ENCODE data around the gene BLTP2.

The BLTP2 gene

DNA sequence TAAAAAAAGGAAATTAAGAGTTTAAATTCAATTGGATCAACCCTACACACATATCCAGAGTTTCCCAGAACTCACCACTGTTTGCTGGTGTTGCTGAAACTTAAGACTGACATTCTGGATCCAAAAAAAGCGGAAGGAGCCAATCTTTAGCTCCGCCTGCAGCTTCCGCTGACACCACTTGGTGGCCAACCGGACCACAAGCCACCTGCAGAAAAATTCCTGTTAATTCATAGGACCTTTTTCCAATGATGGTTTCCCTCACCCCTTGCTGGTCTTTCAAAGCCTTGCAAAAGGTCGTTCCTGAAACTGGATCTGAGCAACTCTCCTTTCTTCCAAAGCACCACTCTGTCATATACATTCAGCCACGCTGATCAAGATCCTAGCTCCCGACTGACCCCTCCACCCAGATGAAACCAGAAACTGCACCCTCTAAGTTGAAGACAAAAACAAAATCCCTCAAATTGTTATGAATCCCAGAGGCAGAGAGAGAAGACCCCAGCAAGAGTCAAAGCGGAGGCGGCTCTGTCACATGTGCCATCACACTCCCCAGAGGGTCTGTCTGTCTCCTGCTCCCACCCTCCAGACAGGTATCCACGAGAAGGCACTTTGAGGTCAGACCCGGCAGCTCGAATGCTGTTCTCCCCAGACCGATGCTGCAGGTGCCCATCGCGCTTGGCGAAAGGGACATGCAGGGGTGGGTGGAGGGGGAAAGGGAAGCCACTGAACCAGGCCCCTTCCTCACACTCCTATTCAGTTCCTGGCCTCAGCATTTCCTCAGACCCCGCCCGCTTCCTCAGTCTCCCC, 773 bp downstream of the BLTP2 start (continued):
- TF ChIP-seq, protein P1, sequence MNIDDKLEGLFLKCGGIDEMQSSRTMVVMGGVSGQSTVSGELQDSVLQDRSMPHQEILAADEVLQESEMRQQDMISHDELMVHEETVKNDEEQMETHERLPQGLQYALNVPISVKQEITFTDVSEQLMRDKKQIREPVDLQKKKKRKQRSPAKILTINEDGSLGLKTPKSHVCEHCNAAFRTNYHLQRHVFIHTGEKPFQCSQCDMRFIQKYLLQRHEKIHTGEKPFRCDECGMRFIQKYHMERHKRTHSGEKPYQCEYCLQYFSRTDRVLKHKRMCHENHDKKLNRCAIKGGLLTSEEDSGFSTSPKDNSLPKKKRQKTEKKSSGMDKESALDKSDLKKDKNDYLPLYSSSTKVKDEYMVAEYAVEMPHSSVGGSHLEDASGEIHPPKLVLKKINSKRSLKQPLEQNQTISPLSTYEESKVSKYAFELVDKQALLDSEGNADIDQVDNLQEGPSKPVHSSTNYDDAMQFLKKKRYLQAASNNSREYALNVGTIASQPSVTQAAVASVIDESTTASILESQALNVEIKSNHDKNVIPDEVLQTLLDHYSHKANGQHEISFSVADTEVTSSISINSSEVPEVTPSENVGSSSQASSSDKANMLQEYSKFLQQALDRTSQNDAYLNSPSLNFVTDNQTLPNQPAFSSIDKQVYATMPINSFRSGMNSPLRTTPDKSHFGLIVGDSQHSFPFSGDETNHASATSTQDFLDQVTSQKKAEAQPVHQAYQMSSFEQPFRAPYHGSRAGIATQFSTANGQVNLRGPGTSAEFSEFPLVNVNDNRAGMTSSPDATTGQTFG (tag by site-specific recombination; IDR thresholded peaks at IDR 0.05; ENCODE audit: borderline replicate concordance), result no peak
- TF ChIP-seq, protein P2, sequence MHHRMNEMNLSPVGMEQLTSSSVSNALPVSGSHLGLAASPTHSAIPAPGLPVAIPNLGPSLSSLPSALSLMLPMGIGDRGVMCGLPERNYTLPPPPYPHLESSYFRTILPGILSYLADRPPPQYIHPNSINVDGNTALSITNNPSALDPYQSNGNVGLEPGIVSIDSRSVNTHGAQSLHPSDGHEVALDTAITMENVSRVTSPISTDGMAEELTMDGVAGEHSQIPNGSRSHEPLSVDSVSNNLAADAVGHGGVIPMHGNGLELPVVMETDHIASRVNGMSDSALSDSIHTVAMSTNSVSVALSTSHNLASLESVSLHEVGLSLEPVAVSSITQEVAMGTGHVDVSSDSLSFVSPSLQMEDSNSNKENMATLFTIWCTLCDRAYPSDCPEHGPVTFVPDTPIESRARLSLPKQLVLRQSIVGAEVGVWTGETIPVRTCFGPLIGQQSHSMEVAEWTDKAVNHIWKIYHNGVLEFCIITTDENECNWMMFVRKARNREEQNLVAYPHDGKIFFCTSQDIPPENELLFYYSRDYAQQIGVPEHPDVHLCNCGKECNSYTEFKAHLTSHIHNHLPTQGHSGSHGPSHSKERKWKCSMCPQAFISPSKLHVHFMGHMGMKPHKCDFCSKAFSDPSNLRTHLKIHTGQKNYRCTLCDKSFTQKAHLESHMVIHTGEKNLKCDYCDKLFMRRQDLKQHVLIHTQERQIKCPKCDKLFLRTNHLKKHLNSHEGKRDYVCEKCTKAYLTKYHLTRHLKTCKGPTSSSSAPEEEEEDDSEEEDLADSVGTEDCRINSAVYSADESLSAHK (tag by site-specific recombination; IDR thresholded peaks at IDR 0.05), result peak; percentile 69
- TF ChIP-seq, protein P3, sequence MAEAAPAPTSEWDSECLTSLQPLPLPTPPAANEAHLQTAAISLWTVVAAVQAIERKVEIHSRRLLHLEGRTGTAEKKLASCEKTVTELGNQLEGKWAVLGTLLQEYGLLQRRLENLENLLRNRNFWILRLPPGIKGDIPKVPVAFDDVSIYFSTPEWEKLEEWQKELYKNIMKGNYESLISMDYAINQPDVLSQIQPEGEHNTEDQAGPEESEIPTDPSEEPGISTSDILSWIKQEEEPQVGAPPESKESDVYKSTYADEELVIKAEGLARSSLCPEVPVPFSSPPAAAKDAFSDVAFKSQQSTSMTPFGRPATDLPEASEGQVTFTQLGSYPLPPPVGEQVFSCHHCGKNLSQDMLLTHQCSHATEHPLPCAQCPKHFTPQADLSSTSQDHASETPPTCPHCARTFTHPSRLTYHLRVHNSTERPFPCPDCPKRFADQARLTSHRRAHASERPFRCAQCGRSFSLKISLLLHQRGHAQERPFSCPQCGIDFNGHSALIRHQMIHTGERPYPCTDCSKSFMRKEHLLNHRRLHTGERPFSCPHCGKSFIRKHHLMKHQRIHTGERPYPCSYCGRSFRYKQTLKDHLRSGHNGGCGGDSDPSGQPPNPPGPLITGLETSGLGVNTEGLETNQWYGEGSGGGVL (tag by site-specific recombination; IDR thresholded peaks at IDR 0.05), result 0 out of 2 replicates have a peak, but pooled peaks have one; percentile 57
- TF ChIP-seq ZNF707 (tag by site-specific recombination; IDR thresholded peaks at IDR 0.05), result no peak
- TF ChIP-seq ZNF747 (tag by site-specific recombination; IDR thresholded peaks at IDR 0.05), result no peak
- TF ChIP-seq, protein P4, sequence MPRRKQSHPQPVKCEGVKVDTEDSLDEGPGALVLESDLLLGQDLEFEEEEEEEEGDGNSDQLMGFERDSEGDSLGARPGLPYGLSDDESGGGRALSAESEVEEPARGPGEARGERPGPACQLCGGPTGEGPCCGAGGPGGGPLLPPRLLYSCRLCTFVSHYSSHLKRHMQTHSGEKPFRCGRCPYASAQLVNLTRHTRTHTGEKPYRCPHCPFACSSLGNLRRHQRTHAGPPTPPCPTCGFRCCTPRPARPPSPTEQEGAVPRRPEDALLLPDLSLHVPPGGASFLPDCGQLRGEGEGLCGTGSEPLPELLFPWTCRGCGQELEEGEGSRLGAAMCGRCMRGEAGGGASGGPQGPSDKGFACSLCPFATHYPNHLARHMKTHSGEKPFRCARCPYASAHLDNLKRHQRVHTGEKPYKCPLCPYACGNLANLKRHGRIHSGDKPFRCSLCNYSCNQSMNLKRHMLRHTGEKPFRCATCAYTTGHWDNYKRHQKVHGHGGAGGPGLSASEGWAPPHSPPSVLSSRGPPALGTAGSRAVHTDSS (tag by site-specific recombination; IDR thresholded peaks at IDR 0.05), result no peak
- TF ChIP-seq KLF9 (tag by site-specific recombination; IDR thresholded peaks at IDR 0.05; ENCODE audit: low read depth), result no peak
- TF ChIP-seq ZNF302 (tag by site-specific recombination; IDR thresholded peaks at IDR 0.05; ENCODE audit: low read depth), result no peak
- no peak for TF ChIP-seq ZNF596 (tag by site-specific recombination; IDR thresholded peaks at IDR 0.05)
- no peak for TF ChIP-seq KLF8 (tag by site-specific recombination; IDR thresholded peaks at IDR 0.05)
- TF ChIP-seq BCL11B (tag by site-specific recombination; IDR thresholded peaks at IDR 0.05; ENCODE audit: low read depth), result no peak
- TF ChIP-seq, protein P5, sequence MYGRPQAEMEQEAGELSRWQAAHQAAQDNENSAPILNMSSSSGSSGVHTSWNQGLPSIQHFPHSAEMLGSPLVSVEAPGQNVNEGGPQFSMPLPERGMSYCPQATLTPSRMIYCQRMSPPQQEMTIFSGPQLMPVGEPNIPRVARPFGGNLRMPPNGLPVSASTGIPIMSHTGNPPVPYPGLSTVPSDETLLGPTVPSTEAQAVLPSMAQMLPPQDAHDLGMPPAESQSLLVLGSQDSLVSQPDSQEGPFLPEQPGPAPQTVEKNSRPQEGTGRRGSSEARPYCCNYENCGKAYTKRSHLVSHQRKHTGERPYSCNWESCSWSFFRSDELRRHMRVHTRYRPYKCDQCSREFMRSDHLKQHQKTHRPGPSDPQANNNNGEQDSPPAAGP (tag by site-specific recombination; IDR thresholded peaks at IDR 0.05), result no peak
- TF ChIP-seq ZNF133 (tag by site-specific recombination; IDR thresholded peaks at IDR 0.05), result no peak
- TF ChIP-seq ZNF768 (tag by site-specific recombination; IDR thresholded peaks at IDR 0.05), result no peak
- no peak for TF ChIP-seq ZXDB (tag by site-specific recombination; IDR thresholded peaks at IDR 0.05)
- no peak for TF ChIP-seq ZNF544 (tag by site-specific recombination; IDR thresholded peaks at IDR 0.05)

DNA sequence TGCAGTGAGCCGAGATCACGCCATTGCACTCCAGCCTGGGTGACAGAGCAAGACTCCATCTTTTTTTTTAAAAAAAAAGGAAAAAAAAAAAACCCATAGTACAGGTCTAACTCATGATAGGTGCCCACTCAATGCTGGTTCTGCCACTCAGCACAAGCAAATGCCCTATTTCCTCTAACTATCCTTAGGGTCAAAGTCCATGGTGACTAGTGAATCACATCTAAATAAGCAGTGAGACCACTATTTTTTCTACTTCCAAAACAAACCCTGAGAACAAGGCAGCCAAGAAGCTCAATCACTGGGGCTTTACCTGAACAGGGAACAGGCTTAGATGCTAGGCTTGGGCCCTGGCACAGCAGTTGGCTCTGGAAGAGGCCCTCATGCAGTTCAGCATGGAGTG, 3.4 kb downstream of the BLTP2 start:
- peaks cover 62 to 70% of the 10 kb centered on the region in 2 experiments for H3K36me3 ChIP-seq (ENCODE audit: control insufficient read depth in 2 of 2, insufficient read depth in 1 of 2, low read length in 2 of 2)
- no peak overlapping the region for H3K27ac ChIP-seq (ENCODE audit: extremely low read depth, low read depth, low read length)
- POLR2A ChIA-PET, result interaction anchor here (0.6 kb wide), 1 partner anchor 16 kb away, joined by 3 read pairs; no protein-coding TSS in a partner anchor
- no peaks in the 10 kb centered on the region for H3K9me3 ChIP-seq (ENCODE audit: control insufficient read depth, insufficient read depth, low read depth, low read length)
- CTCF ChIA-PET, result no interaction called here
- H3K4me1 ChIP-seq (ENCODE audit: control insufficient read depth, insufficient read depth, low read length), result peaks cover 5% of the 10 kb centered on the region
- no peak overlapping the region for H3K4me3 ChIP-seq (ENCODE audit: low read depth, low read length)
- TF ChIP-seq ZNF350 (tag by site-specific recombination; IDR thresholded peaks at IDR 0.05) (no peak), ZNF658 (tag by site-specific recombination; IDR thresholded peaks at IDR 0.05) (no peak), ZNF132 (tag by site-specific recombination; IDR thresholded peaks at IDR 0.05; ENCODE audit: borderline replicate concordance) (no peak), ZNF114 (tag by site-specific recombination; IDR thresholded peaks at IDR 0.05) (no peak), KLF8 (tag by site-specific recombination; IDR thresholded peaks at IDR 0.05) (no peak), ZNF169 (tag by site-specific recombination; IDR thresholded peaks at IDR 0.05) (no peak), ZFP3 (tag by site-specific recombination; IDR thresholded peaks at IDR 0.05; ENCODE audit: low read depth) (no peak), ZBTB48 (tag by site-specific recombination; IDR thresholded peaks at IDR 0.05) (no peak)
- TF ChIP-seq, protein P2 (tag by site-specific recombination; IDR thresholded peaks at IDR 0.05), result no peak
